ENCODE measurements around the gene TWF2.
"Not testable (repeated sequence)": the region's sequence is repeated elsewhere in the genome, so short reads cannot be mapped to it uniquely, and the experiment has no call there.

TWF2 gene

DNA sequence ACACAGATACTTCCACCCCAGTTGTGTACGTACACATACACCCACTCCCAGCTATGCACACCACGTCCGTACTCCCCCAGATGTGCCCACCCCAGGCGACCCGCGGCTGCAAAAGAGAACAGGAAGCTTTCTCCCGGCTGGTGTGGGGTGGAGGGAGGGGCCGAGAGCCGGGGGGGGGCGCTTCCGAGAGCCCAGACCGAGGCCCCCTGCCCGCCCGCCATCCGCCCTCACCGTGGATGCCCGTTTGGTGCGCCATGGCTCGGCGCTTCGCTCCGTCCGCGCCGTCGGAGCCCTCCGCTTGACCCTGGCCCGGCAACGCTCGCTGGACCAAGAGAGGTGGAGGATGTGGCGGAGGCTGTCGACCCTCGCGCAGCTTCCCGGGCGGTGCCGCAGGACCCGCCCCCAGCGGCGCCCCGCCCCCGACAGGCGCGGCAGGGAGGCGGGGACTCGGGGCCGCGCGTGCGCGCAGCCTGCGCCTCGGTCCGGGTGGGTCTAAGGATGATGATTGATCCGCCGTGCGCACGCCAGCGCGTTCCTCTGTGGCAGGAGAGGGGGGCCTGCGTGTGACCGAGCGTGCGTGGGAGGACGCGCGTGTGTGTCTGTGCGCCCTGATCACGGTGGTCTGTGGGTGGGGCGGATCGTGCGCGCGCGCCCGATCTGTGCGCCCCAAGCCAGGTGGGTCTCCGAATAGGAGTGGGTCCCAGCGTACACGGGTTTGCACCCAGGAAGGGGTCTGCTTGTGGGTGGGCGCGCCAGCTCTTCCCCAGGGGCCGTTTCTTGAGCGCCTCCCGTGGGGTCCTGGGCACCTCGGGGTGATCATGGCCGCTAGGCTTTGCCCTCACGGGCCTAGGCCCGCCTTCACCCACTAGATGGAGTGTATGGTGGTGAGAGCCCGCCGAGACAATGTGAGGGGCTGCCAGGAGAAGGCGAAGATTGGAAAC, at the start of gene TWF2:
TWF2 (minus strand) TSS at position 398 of the 941 bp plus-strand sequence; CDS start at position 256, 142 bp downstream.
- FAIRE-seq, result no peak

- no peak for FAIRE-seq
Measured at GRCh38 chr3:52288674-52289073, 49.7 kb upstream of the TWF2 start.

DNA sequence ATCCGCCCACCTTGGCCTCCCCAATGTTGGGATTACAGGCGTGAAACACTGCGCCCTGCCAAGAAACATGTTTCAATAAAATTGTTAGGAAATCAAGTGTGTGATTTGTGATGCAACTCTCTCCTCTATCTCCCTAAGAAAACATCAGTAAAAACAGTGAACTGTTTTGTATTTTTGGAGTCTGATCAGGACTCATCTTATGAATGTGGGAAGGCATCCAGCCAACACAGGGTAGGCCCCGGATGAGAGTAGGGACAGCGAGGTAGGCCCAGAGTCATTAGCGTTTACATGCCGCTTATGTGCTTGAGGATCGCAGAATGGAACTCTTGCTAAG, 47.8 kb upstream of the TWF2 start:
- no peak for FAIRE-seq

- FAIRE-seq, result not testable (repeated sequence)
Measured at GRCh38 chr3:52284051-52284450, 45.1 kb upstream of the TWF2 start.

- no peak for FAIRE-seq
Measured at GRCh38 chr3:52283306-52283705, 44.3 kb upstream of the TWF2 start.

DNA sequence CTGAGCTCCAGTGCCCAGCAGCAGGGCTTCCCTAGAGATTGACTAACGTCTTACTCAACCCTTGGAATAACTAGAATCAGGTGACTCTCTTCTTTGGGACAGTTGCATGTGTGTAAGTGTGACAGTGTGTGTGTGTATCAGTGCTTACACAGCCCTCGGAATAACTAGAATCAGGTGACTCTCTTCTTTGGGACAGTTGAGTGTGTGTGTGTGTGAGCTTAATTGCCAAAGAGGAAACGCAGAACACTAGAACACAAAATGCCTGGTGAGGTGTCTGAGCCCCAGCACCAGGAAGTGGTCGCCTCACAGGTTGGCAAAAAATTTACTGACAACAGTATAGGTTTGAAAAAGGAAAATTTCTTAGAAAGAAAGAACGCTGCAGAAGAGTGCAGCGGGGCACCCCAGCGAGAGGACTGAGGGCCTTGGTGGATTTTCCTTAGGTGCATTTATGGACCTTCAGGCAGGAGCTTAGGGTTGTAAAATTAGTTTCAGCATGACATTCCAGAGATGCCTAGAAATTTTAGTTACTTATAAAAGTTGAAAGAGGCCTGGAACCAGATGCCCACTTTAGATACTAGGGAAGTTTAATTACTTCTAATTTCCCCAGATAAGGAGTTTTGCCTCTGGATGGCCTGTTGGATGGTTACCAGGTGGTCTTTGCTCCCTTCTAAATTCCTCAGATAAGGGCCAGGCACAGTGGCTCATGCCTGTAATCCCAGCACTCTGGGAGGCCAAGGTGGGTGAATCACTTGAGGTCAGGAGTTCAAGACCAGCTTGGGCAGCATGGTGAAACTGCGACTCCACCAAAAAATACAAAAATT, 43.2 kb upstream of the TWF2 start:
- FAIRE-seq, result no peak

GRCh38 chr3:52280050-52280461, 41.1 kb upstream of the TWF2 start:
- no peak for FAIRE-seq

GRCh38 chr3:52279596-52279995, 40.6 kb upstream of the TWF2 start:
- no peak for FAIRE-seq

- FAIRE-seq, result no peak
Measured at GRCh38 chr3:52278510-52279069, 39.6 kb upstream of the TWF2 start, which contains the start of gene WDR82. Gene WDR82, minus strand, starts transcription at chr3:52278649. Its CDS starts 288 bp downstream, at chr3:52278361.

DNA sequence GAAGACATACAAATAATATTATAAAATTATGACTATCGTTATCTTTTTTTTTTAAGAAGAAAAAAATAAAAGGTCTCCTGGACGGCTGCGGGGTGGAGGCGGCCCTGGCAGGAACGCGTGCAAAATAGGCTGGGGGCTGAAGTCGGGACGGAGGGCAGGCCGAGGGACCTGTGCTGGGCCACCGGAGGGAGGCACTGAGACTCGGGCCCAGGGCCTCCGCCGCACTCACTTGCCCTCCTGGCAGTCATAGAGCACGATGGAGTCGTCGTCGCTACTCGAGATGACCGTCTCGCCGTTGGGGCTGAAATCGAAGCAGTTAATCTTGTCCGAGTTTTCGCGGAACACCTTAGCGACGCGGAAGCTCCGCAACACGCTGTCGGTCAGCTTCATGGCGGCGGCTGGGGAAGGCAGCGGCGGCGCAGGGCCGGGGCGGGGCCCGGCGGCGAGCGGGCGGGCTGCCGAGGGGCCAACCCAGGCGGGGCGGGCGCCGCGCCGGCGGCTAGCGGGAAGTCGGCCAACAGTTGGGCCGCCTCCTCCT, 39.1 kb upstream of the TWF2 start:
- no peak for FAIRE-seq

- FAIRE-seq, result no peak
Measured at GRCh38 chr3:52277071-52277964, 38.4 kb upstream of the TWF2 start.

DNA sequence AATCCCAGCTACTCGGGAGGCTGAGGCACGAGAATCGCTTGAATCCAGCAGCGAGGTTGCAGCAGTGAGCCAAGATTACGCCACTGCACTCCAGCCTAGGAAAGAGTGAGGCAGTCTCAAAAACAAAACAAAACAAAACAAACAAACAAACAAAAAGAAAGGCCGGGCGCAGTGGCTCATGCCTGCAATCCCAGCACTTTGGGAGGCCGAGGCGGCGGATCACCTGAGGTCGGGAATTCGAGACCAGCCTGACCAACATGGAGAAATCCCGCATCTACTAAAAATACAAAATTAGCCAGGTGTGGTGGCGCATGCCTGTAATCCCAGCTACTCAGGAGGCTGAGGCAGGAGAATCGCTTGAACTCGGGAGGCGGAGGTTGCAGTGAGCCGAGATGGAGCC, 35.8 kb upstream of the TWF2 start:
- not testable (repeated sequence) for FAIRE-seq

DNA sequence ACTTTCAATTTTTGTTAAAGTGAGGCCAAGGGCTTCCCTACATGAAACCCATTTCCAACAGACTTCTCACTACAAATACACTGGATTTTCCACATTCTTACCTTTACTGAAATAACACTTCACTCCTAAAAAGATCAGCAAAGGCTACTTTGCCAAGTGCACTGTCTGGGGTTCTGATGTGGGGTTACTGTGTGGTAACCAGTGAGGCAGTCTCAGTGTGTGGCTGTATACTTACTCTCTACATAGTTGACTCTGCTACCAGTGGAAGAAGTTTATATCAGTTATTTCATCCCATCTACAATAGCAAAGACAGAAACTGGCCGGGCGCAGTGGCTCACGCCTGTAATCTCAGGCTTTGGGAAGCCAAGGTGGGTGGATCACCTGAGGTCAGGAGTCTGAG, 33.9 kb upstream of the TWF2 start:
- FAIRE-seq, result no peak

- not testable (repeated sequence) for FAIRE-seq
Measured at GRCh38 chr3:52272172-52272571, 33.2 kb upstream of the TWF2 start.

DNA sequence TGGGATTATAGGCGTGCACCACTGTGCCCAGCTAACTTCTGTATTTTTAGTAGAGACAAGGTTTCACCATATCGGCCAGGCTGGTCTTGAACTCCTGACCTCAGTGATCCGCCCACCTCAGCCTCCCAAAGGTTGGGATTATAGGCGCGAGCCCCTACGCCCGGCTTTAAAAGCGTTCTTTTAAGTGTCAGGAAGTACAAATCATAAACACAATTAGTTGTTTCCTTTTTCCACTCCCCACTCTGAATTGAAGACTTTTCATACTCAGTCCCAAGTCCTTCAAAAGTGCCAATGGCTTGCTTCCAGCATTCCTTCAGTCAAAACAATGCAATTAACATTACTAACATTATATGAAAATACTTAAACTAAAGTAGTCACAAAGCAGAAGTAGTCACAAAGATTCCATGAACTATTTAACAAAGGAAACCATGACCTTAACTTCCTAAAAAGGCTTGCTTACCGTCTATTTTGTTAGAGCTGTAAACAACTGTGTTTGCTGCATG, 31.3 kb upstream of the TWF2 start:
- FAIRE-seq, result no peak

- FAIRE-seq, result peak; percentile 5
Measured at GRCh38 chr3:52269776-52270175, 30.8 kb upstream of the TWF2 start.

GRCh38 chr3:52268036-52268435, 29.1 kb upstream of the TWF2 start:
- FAIRE-seq, result no peak

DNA sequence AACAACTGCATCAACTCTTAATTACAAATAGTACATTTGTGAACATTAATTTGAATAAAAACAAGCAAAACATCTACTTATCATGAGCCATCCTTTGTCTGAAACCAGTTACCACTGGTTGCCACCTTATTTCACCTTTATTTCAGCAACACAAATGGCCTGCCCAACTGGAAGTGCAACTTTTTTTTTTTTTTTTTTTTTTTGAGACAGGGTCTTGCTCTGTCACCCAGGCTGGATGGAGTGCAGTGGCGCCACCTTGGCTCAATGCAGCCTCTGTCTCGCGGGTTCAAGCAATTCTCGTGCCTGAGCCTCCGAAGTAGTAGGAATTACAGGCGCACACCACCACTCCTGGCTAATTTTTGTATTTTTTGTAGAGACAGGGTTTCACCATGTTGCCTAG, 26.4 kb upstream of the TWF2 start:
- FAIRE-seq, result no peak

GRCh38 chr3:52262447-52262846, 23.5 kb upstream of the TWF2 start:
- FAIRE-seq, result no peak

- FAIRE-seq, result no peak
Measured at GRCh38 chr3:52259448-52259847, 20.5 kb upstream of the TWF2 start.

GRCh38 chr3:52259035-52259434, 20.1 kb upstream of the TWF2 start:
- no peak for FAIRE-seq

- FAIRE-seq, result no peak
Measured at GRCh38 chr3:52257911-52258310, 19.0 kb upstream of the TWF2 start.

Data from islet of Langerhans (tissue), 1 donor.